ENCODE results near the gene ABCC4. TPM values are rescaled to one million over a fixed set of nuclear protein-coding genes. Genes with fewer than 3 reads are reported as not detected.
"Not testable (repeated sequence)": the region's sequence is repeated elsewhere in the genome, so short reads cannot be mapped to it uniquely, and the experiment has no call there.

ABCC4 gene
- total RNA-seq, 1 donor from 2014 or later: 21.7 TPM

GRCh38 chr13:95168191-95168590 is 133.1 kb downstream of the ABCC4 start:
- no peak for TF ChIP-seq CTCF (conservative IDR thresholded peaks at IDR 0.05)
- Mint-ChIP-seq H3K27me3 (peaks cover 3% of the 10 kb centered on the region), H3K36me3 (peaks cover 7% of the 10 kb centered on the region), H3K27ac (no peak overlapping the region), H3K9me3 (no peaks in the 10 kb centered on the region), H3K4me1 (ENCODE audit: unreplicated experiment) (no peaks in the 10 kb centered on the region), H3K4me3 (no peak overlapping the region)
- DNase-seq (ENCODE audit: extremely low spot score, unreplicated experiment): no peak

- H3K27me3 Mint-ChIP-seq; DNase-seq (ENCODE audit: extremely low spot score, unreplicated experiment); H3K4me3 Mint-ChIP-seq; H3K4me1 Mint-ChIP-seq (ENCODE audit: unreplicated experiment); H3K9me3 Mint-ChIP-seq; H3K27ac Mint-ChIP-seq; H3K36me3 Mint-ChIP-seq: not testable (repeated sequence)
These were observed 134.2 kb downstream of the ABCC4 start for GRCh38 chr13:95167003-95167402.

GRCh38 chr13:95164830-95165229 is 136.4 kb downstream of the ABCC4 start:
- no peaks in the 10 kb centered on the region for H3K27me3 Mint-ChIP-seq
- H3K4me1 Mint-ChIP-seq (ENCODE audit: unreplicated experiment): no peaks in the 10 kb centered on the region
- H3K4me3 Mint-ChIP-seq: no peak overlapping the region
- no peaks in the 10 kb centered on the region for H3K9me3 Mint-ChIP-seq
- DNase-seq (ENCODE audit: extremely low spot score, unreplicated experiment): no peak
- peaks cover 8% of the 10 kb centered on the region for H3K36me3 Mint-ChIP-seq
- no peak overlapping the region for H3K27ac Mint-ChIP-seq
- no peak for TF ChIP-seq CTCF (conservative IDR thresholded peaks at IDR 0.05)

- Mint-ChIP-seq H3K27me3 (no peaks in the 10 kb centered on the region), H3K9me3 (no peaks in the 10 kb centered on the region), H3K4me3 (no peak overlapping the region), H3K4me1 (ENCODE audit: unreplicated experiment) (peaks cover 5% of the 10 kb centered on the region), H3K36me3 (peaks cover 4% of the 10 kb centered on the region), H3K27ac (peak overlapping the region; percentile 23)
- no peak for TF ChIP-seq CTCF (conservative IDR thresholded peaks at IDR 0.05)
- no peak for DNase-seq (ENCODE audit: extremely low spot score, unreplicated experiment)
These were observed 140.9 kb downstream of the ABCC4 start for GRCh38 chr13:95160112-95160906.

GRCh38 chr13:95159458-95159857 is 141.8 kb downstream of the ABCC4 start:
- H3K27ac Mint-ChIP-seq: no peak overlapping the region
- no peaks in the 10 kb centered on the region for H3K9me3 Mint-ChIP-seq
- H3K4me1 Mint-ChIP-seq (ENCODE audit: unreplicated experiment): peaks cover 5% of the 10 kb centered on the region
- no peak overlapping the region for H3K4me3 Mint-ChIP-seq
- no peak for TF ChIP-seq CTCF (conservative IDR thresholded peaks at IDR 0.05)
- H3K27me3 Mint-ChIP-seq: no peaks in the 10 kb centered on the region
- peaks cover 4% of the 10 kb centered on the region for H3K36me3 Mint-ChIP-seq
- no peak for DNase-seq (ENCODE audit: extremely low spot score, unreplicated experiment)

GRCh38 chr13:95156208-95156607 is 145.0 kb downstream of the ABCC4 start:
- peaks cover 4% of the 10 kb centered on the region for H3K36me3 Mint-ChIP-seq
- H3K4me3 Mint-ChIP-seq: no peak overlapping the region
- peaks cover 10% of the 10 kb centered on the region for H3K4me1 Mint-ChIP-seq (ENCODE audit: unreplicated experiment)
- peak; percentile 68 for TF ChIP-seq CTCF (conservative IDR thresholded peaks at IDR 0.05)
- no peak for DNase-seq (ENCODE audit: extremely low spot score, unreplicated experiment)
- no peaks in the 10 kb centered on the region for H3K27me3 Mint-ChIP-seq
- H3K9me3 Mint-ChIP-seq: no peaks in the 10 kb centered on the region
- peak overlapping the region; percentile 7 for H3K27ac Mint-ChIP-seq
